ENCODE measurements around the gene EIF4E1B.
A peak's percentile ranks its signal among the peaks of the same experiment; 100 is the strongest.

The EIF4E1B gene

DNA sequence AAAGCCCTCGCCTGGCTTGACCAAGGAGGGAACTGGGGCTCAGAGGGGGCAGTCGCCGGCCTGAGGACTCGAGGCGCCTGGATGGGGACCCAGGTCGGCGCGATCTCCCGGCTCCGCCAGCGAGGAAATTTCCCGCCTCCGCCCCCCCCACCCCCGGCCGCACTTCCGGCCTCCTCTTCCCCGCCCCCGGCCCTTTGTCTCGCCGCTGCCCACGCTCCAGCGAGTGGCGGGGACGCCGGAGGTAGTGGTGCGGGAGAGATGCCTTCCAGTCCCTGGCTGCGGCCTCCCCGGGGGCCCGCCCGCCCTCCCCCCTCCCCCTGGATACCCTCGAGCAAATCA is 20.1 kb upstream of the EIF4E1B start:
- H3K9me3 Mint-ChIP-seq: no peaks in the 10 kb centered on the region
- H3K4me3 Mint-ChIP-seq: peak overlapping the region; percentile 73
- peaks cover 2% of the 10 kb centered on the region for H3K36me3 Mint-ChIP-seq (ENCODE audit: insufficient read depth)
- ATAC-seq (replicated peaks; ENCODE audit: extremely low read depth, poor library complexity, severe bottlenecking) (no peak), DNase-seq (ENCODE audit: low spot score in 2 of 2) (no peak)
- peaks cover 9% of the 10 kb centered on the region for H3K4me1 Mint-ChIP-seq
- H3K27ac Mint-ChIP-seq (ENCODE audit: low read depth): no peak overlapping the region
- peaks cover 34% of the 10 kb centered on the region for H3K27me3 Mint-ChIP-seq

GRCh38 chr5:176611435-176611834 is 19.0 kb upstream of the EIF4E1B start:
- no peak overlapping the region for H3K4me3 Mint-ChIP-seq
- H3K9me3 Mint-ChIP-seq: no peaks in the 10 kb centered on the region
- H3K4me1 Mint-ChIP-seq: peaks cover 9% of the 10 kb centered on the region
- DNase-seq (ENCODE audit: low spot score in 2 of 2) (no peak), ATAC-seq (replicated peaks; ENCODE audit: extremely low read depth, poor library complexity, severe bottlenecking) (no peak)
- H3K36me3 Mint-ChIP-seq (ENCODE audit: insufficient read depth): peaks cover 2% of the 10 kb centered on the region
- peaks cover 44% of the 10 kb centered on the region for H3K27me3 Mint-ChIP-seq
- H3K27ac Mint-ChIP-seq (ENCODE audit: low read depth): no peak overlapping the region

- no peak for DNase-seq (ENCODE audit: low spot score in 2 of 2)
- Mint-ChIP-seq H3K9me3 (no peaks in the 10 kb centered on the region), H3K4me3 (no peak overlapping the region), H3K4me1 (peaks cover 9% of the 10 kb centered on the region), H3K36me3 (ENCODE audit: insufficient read depth) (peaks cover 2% of the 10 kb centered on the region), H3K27ac (ENCODE audit: low read depth) (no peak overlapping the region), H3K27me3 (peaks cover 50% of the 10 kb centered on the region)
- no peak for ATAC-seq (replicated peaks; ENCODE audit: extremely low read depth, poor library complexity, severe bottlenecking)
Measured at GRCh38 chr5:176612008-176612407, 18.5 kb upstream of the EIF4E1B start.

DNA sequence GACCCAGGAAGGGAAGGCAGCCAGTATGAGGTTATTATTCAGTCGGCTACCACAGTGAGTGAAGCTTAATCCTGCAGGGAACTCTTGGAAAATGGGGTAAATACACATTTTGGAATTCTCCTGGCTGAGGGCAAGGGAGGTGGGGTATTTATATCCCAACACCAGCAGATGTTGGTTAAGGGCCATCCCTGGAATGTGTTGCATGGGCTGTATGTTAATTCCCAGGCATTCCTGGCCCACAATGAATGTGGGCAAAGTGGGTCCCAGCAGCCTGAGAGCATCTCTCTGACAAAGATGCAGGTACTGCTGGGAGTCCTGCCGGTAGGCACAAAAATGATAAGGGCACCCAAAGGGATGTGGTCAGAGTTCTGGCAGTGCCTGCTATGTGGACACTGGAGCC is 17.6 kb upstream of the EIF4E1B start:
- Mint-ChIP-seq H3K36me3 (ENCODE audit: insufficient read depth) (peaks cover 2% of the 10 kb centered on the region), H3K4me3 (no peak overlapping the region), H3K27me3 (peaks cover 59% of the 10 kb centered on the region), H3K4me1 (peaks cover 9% of the 10 kb centered on the region), H3K9me3 (no peaks in the 10 kb centered on the region), H3K27ac (ENCODE audit: low read depth) (no peak overlapping the region)
- ATAC-seq (replicated peaks; ENCODE audit: extremely low read depth, poor library complexity, severe bottlenecking) (no peak), DNase-seq (ENCODE audit: low spot score in 2 of 2) (no peak)

DNA sequence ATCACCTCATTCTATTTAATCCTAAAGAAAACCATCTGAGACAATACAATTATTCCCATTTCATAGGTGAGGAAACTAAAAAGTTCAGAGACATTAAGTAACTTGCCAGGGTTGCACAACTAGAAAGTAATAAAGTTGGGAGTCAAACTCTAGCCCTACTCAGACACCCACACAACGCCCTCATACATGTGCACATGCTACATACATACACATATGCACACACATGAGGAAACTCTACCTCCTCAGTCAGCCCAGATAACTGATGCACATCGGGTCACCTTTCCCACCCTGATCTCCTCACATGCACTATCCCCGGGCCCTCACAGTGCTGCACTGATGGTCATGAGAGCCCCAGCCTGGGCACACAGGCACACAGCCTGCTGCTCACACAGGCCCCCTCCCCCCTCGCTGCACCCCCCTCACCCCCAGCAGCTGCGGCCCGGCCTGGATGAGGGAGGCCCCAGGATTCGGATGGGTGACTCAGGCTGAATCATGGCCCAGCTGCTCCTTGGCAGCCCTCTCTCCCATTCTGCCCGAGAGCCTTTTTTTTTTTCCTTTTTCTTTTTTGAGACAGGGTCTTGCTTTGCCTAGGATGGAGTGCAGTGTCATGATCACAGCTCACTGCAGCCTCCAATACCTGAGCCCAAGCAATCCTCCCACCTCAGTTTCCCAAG is 15.5 kb upstream of the EIF4E1B start:
- DNase-seq (ENCODE audit: low spot score in 2 of 2) (no peak), ATAC-seq (replicated peaks; ENCODE audit: extremely low read depth, poor library complexity, severe bottlenecking) (no peak)
- H3K4me3 Mint-ChIP-seq: no peak overlapping the region
- peaks cover 62% of the 10 kb centered on the region for H3K27me3 Mint-ChIP-seq
- H3K9me3 Mint-ChIP-seq: no peaks in the 10 kb centered on the region
- H3K36me3 Mint-ChIP-seq (ENCODE audit: insufficient read depth): peaks cover 6% of the 10 kb centered on the region
- no peak overlapping the region for H3K27ac Mint-ChIP-seq (ENCODE audit: low read depth)
- H3K4me1 Mint-ChIP-seq: no peaks in the 10 kb centered on the region

DNA sequence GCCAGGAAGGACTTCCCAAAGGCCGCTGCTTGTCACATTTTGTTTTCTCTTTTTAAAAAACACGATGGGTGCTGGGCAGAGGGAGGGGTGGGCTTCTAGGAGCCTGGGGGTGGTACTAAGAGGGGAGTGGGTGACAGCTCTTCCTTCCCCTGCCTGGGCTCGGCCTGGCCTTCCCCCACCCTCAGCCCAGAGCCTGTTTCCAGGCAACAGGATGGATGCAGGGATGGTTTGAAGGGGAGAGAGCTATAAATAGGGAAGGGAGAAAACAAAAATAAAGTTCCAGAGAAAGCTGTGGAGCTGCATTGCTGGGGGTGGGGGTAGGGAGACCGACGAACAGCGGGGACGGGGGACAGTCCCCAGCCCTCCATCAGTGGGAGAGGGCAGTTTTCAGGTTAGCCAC is 14.0 kb upstream of the EIF4E1B start:
- no peak for DNase-seq (ENCODE audit: low spot score in 2 of 2)
- ATAC-seq (replicated peaks; ENCODE audit: extremely low read depth, poor library complexity, severe bottlenecking): no peak
- Mint-ChIP-seq H3K27me3 (peaks cover 73% of the 10 kb centered on the region), H3K4me3 (no peak overlapping the region), H3K4me1 (peaks cover 7% of the 10 kb centered on the region), H3K9me3 (no peaks in the 10 kb centered on the region), H3K36me3 (ENCODE audit: insufficient read depth) (peaks cover 9% of the 10 kb centered on the region), H3K27ac (ENCODE audit: low read depth) (no peak overlapping the region)

DNA sequence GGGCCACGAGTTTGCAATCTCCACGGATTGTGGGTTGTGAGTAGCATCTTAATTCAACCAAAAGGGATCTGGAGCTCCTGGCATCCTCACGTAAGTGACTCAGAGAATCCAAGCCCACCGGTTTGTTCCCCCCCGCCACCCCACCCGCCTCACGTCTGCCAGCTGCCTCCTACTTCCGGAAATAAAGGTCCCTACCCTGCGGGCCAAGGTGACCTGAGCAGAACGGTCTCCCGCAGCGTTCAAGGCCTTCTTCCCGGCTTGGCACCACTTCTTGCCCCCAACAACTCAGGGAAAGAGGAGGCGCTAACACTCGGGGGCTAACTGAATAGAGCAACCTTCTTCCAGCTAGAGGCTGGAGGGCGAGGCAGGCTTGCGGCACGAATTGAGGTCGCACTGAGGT is 11.7 kb upstream of the EIF4E1B start:
- H3K27ac Mint-ChIP-seq (ENCODE audit: low read depth): no peak overlapping the region
- no peaks in the 10 kb centered on the region for H3K9me3 Mint-ChIP-seq
- H3K27me3 Mint-ChIP-seq: peaks cover 70% of the 10 kb centered on the region
- DNase-seq (ENCODE audit: low spot score in 2 of 2) (no peak), ATAC-seq (replicated peaks; ENCODE audit: extremely low read depth, poor library complexity, severe bottlenecking) (no peak)
- H3K36me3 Mint-ChIP-seq (ENCODE audit: insufficient read depth): peaks cover 7% of the 10 kb centered on the region
- no peak overlapping the region for H3K4me3 Mint-ChIP-seq
- peaks cover 7% of the 10 kb centered on the region for H3K4me1 Mint-ChIP-seq

DNA sequence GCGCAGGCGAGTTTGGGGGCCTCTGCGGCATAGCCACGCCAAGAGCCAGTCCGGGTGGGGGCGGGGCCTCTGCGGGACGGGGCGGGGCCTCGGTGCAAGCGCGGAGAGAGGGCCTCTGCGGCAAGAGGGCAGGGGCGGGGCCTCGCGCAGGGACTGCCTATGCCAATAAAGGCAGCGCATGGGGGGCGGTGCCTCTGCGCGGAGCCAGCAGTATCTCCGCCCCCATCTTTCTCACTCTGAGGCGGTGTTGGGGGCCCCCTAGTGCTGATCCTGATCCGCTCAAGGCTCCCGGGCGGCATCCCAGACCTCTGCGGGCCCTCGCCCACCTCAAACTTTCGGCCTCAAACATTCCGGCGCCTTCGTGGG is 11.3 kb upstream of the EIF4E1B start:
- Mint-ChIP-seq H3K4me3 (no peak overlapping the region), H3K4me1 (peaks cover 7% of the 10 kb centered on the region), H3K27me3 (peaks cover 74% of the 10 kb centered on the region), H3K9me3 (no peaks in the 10 kb centered on the region), H3K27ac (ENCODE audit: low read depth) (no peak overlapping the region), H3K36me3 (ENCODE audit: insufficient read depth) (peaks cover 7% of the 10 kb centered on the region)
- peak; percentile 87 for ATAC-seq (replicated peaks; ENCODE audit: extremely low read depth, poor library complexity, severe bottlenecking)
- DNase-seq (ENCODE audit: low spot score in 2 of 2): peak; percentile 38 to 56

- Mint-ChIP-seq H3K9me3 (no peaks in the 10 kb centered on the region), H3K27me3 (peaks cover 78% of the 10 kb centered on the region), H3K27ac (ENCODE audit: low read depth) (no peak overlapping the region), H3K4me1 (peaks cover 7% of the 10 kb centered on the region), H3K4me3 (peak overlapping the region; percentile 68), H3K36me3 (ENCODE audit: insufficient read depth) (peaks cover 7% of the 10 kb centered on the region)
- ATAC-seq (replicated peaks; ENCODE audit: extremely low read depth, poor library complexity, severe bottlenecking) (no peak), DNase-seq (ENCODE audit: low spot score in 2 of 2) (no peak)
Measured at GRCh38 chr5:176619569-176620332, 10.7 kb upstream of the EIF4E1B start.

GRCh38 chr5:176620333-176620981 is 10.0 kb upstream of the EIF4E1B start:
- ATAC-seq (replicated peaks; ENCODE audit: extremely low read depth, poor library complexity, severe bottlenecking): no peak
- Mint-ChIP-seq H3K36me3 (ENCODE audit: insufficient read depth) (peaks cover 7% of the 10 kb centered on the region), H3K9me3 (no peaks in the 10 kb centered on the region), H3K4me1 (peaks cover 7% of the 10 kb centered on the region), H3K27me3 (peaks cover 74% of the 10 kb centered on the region), H3K4me3 (peak overlapping the region; percentile 68), H3K27ac (ENCODE audit: low read depth) (no peak overlapping the region)
- DNase-seq (ENCODE audit: low spot score in 2 of 2): no peak

DNA sequence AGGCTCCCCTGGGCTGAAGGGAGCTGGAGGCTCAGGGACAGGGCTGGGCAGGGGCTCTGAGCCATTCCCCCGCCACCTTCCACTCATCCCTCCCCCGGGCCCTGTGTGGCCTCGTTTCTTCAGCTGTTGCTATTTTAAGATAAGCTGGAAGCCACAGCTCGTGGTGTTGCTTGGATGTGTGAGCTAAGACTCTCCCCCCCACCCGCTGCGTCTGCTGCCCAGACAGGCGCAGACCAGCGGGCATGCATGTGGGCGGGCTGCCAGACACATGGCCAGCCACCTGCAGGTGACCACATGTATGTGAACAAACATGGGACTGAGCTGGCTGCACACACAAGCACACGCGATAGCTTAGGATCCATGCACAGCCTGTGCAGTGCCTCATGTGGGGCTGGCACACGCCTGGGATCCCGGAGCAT is 8.8 kb upstream of the EIF4E1B start:
- no peak overlapping the region for H3K4me3 Mint-ChIP-seq
- ATAC-seq (replicated peaks; ENCODE audit: extremely low read depth, poor library complexity, severe bottlenecking) (no peak), DNase-seq (ENCODE audit: low spot score in 2 of 2) (no peak)
- H3K36me3 Mint-ChIP-seq (ENCODE audit: insufficient read depth): peaks cover 7% of the 10 kb centered on the region
- H3K9me3 Mint-ChIP-seq: no peaks in the 10 kb centered on the region
- H3K4me1 Mint-ChIP-seq: peaks cover 7% of the 10 kb centered on the region
- no peak overlapping the region for H3K27ac Mint-ChIP-seq (ENCODE audit: low read depth)
- H3K27me3 Mint-ChIP-seq: peaks cover 74% of the 10 kb centered on the region

DNA sequence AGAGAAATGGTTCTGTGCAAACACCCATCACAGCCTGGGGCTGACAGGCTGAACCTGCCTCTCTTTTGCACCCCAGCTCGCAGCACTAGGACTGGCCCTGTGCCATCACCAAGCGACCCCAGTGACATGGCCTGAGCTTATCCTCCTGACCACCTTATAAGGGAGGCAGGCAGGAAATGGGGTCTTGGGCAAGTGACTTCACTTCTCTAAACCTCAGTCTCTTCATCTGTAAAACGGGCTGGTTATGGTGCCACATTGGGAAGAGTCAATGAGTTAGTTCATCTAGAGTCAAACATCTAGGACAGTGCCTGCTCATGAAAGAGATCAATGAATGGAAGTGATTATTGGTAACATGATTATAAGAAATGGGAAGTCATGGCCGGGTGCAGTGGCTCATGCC is 6.3 kb upstream of the EIF4E1B start:
- Mint-ChIP-seq H3K27ac (ENCODE audit: low read depth) (no peak overlapping the region), H3K4me1 (peaks cover 7% of the 10 kb centered on the region), H3K27me3 (peaks cover 74% of the 10 kb centered on the region), H3K9me3 (no peaks in the 10 kb centered on the region), H3K36me3 (ENCODE audit: insufficient read depth) (peaks cover 3% of the 10 kb centered on the region), H3K4me3 (no peak overlapping the region)
- DNase-seq (ENCODE audit: low spot score in 2 of 2) (no peak), ATAC-seq (replicated peaks; ENCODE audit: extremely low read depth, poor library complexity, severe bottlenecking) (no peak)

- H3K36me3 Mint-ChIP-seq (ENCODE audit: insufficient read depth): peaks cover 3% of the 10 kb centered on the region
- peaks cover 72% of the 10 kb centered on the region for H3K27me3 Mint-ChIP-seq
- ATAC-seq (replicated peaks; ENCODE audit: extremely low read depth, poor library complexity, severe bottlenecking): no peak
Measured at GRCh38 chr5:176624938-176625337, 5.5 kb upstream of the EIF4E1B start.

More at GRCh38 chr5:176624938-176625337, 5.5 kb upstream of the EIF4E1B start:
- Mint-ChIP-seq H3K4me1 (peaks cover 7% of the 10 kb centered on the region), H3K9me3 (no peaks in the 10 kb centered on the region), H3K27ac (ENCODE audit: low read depth) (no peak overlapping the region), H3K4me3 (no peak overlapping the region)
- no peak for DNase-seq (ENCODE audit: low spot score in 2 of 2)
